ENCODE results near the gene CMPK1. TPM values are rescaled to one million over a fixed set of nuclear protein-coding genes. Genes with fewer than 3 reads are reported as not detected.

CMPK1 gene
- total and polyA plus RNA-seq, 2 of the 4 experiments (the other 2 are of a cell fraction), result 23.1 to 31.9 TPM

- Histone ChIP-seq H2BK15ac (ENCODE audit: low read depth, low read length) (no peak overlapping the region), H3K18ac (ENCODE audit: low read depth, low read length) (no peak overlapping the region), H3K4me1 (ENCODE audit: control insufficient read depth, insufficient read depth, low read length) (no peaks in the 10 kb centered on the region), H4K91ac (ENCODE audit: insufficient read depth, low read depth, low read length) (no peak overlapping the region), H3K4ac (ENCODE audit: low read depth, low read length) (no peak overlapping the region), H3K56ac (ENCODE audit: extremely low read depth, insufficient read depth, low read length) (no peak overlapping the region), H4K20me1 (ENCODE audit: insufficient read depth, low read length) (no peaks in the 10 kb centered on the region), H2AFZ (replicated peaks; ENCODE audit: low read length, poor library complexity) (no peak overlapping the region), H3K9ac (ENCODE audit: low read depth, low read length) (no peak overlapping the region), H2AK5ac (ENCODE audit: low read depth, low read length) (no peak overlapping the region), H3K23ac (ENCODE audit: low read depth, low read length) (no peak overlapping the region), H3K4me2 (ENCODE audit: low read depth, low read length) (no peak overlapping the region), H3K79me1 (ENCODE audit: low read depth in 1 of 2, low read length in 2 of 2) (no peaks in the 10 kb centered on the region), H4K5ac (ENCODE audit: low read depth, low read length) (no peak overlapping the region), H3K27me3 (ENCODE audit: control insufficient read depth, insufficient read depth, low read length) (peaks cover 30% of the 10 kb centered on the region), H2BK120ac (ENCODE audit: low read depth, low read length) (no peak overlapping the region), H2BK20ac (ENCODE audit: low read depth, low read length) (no peak overlapping the region), H2BK5ac (ENCODE audit: low read depth, low read length, poor library complexity, severe bottlenecking) (no peak overlapping the region), H2AK9ac (replicated peaks; ENCODE audit: low read depth, low read length, poor library complexity) (no peak overlapping the region), H3K14ac (replicated peaks; ENCODE audit: low read depth, low read length) (no peak overlapping the region), H3K36me3 (ENCODE audit: control insufficient read depth, insufficient read depth, low read length) (no peaks in the 10 kb centered on the region), H3K27ac (ENCODE audit: insufficient read depth, low read length) (no peak overlapping the region), H3K4me3 (ENCODE audit: insufficient read depth, low read depth, low read length) (no peak overlapping the region), H4K8ac (ENCODE audit: low read depth in 2 of 2, low read length in 2 of 2) (no peak overlapping the region), H3K9me3 (ENCODE audit: control insufficient read depth, insufficient read depth, low read length) (no peaks in the 10 kb centered on the region), H3K9me1 (ENCODE audit: insufficient read depth, low read length) (no peaks in the 10 kb centered on the region)
- DNase-seq, result no peak
- TF ChIP-seq MAFK (IDR thresholded peaks at IDR 0.05; ENCODE audit: low read depth, low read length) (no peak), MAZ (IDR thresholded peaks at IDR 0.05; ENCODE audit: borderline replicate concordance, low read depth, low read length) (no peak), POLR2A (IDR thresholded peaks at IDR 0.05; ENCODE audit: low read depth, low read length) (no peak)
- 83% methylated on average over 1 of the region's 4 CpGs; no CpG with 5 or more reads in 1 of the 2 experiments for WGBS, 2 experiments (ENCODE audit: extremely low coverage in 2 of 2, insufficient read length in 1 of 2)
- ChIA-PET CTCF (interaction anchor here (1.1 kb wide), 1 partner anchor 31 kb away, joined by 3 read pairs; no protein-coding TSS in a partner anchor), POLR2A (ENCODE audit: unreplicated experiment) (no interaction called here)
- ATAC-seq (ENCODE audit: low read depth), result no peak
- dilution Hi-C loops (cut with HindIII; ENCODE audit: low sequenced_read_pairs, unreplicated experiment), result no loop called here
- in situ Hi-C loops (cut with MboI; ENCODE audit: low sequenced_read_pairs), result no loop called here
- no TSS peak for BruUV-seq (replicated peaks)
- intact Hi-C loops (cut with micrococcal nuclease), result no loop called here
Observed at GRCh38 chr1:47401761-47402160, 68.2 kb downstream of the CMPK1 start.
